Measurements from ENCODE around the gene SNX27. TPM values are rescaled to one million over a fixed set of nuclear protein-coding genes. Genes with fewer than 3 reads are reported as not detected.
"Not testable (repeated sequence)": the region's sequence is repeated elsewhere in the genome, so short reads cannot be mapped to it uniquely, and the experiment has no call there.

The SNX27 gene
- total RNA-seq, 6 experiments from 2014 or later: 29.2 to 31.8 (median 31.0) TPM

DNA sequence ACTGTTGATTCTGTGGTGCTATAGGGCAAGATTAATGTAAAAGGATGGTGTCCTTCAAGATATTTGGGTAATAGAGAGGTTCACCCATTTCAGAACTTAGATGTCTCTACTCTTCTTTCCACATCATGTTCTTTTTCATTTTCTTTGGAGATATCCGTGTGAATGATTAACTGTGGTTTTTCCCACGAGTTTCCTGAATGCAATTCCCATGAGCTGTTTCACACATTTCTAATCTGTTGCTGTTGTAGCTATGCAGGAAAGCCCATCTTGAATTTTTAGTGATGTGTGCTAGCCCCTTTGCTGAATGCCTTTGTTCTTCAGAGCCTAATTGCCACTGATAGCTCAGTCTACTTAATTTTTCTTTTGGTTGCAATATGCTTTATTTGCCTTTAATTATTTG is 27.6 kb downstream of the SNX27 start:
- no peaks in the 10 kb centered on the region for H3K9me3 Mint-ChIP-seq
- H3K4me3 Mint-ChIP-seq: no peak overlapping the region
- peak; percentile 38 for DNase-seq
- H3K4me1 Mint-ChIP-seq (ENCODE audit: low read depth): peaks cover 42% of the 10 kb centered on the region
- H3K27me3 Mint-ChIP-seq (ENCODE audit: insufficient read depth): no peaks in the 10 kb centered on the region
- TF ChIP-seq, protein P1, sequence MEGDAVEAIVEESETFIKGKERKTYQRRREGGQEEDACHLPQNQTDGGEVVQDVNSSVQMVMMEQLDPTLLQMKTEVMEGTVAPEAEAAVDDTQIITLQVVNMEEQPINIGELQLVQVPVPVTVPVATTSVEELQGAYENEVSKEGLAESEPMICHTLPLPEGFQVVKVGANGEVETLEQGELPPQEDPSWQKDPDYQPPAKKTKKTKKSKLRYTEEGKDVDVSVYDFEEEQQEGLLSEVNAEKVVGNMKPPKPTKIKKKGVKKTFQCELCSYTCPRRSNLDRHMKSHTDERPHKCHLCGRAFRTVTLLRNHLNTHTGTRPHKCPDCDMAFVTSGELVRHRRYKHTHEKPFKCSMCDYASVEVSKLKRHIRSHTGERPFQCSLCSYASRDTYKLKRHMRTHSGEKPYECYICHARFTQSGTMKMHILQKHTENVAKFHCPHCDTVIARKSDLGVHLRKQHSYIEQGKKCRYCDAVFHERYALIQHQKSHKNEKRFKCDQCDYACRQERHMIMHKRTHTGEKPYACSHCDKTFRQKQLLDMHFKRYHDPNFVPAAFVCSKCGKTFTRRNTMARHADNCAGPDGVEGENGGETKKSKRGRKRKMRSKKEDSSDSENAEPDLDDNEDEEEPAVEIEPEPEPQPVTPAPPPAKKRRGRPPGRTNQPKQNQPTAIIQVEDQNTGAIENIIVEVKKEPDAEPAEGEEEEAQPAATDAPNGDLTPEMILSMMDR (IDR thresholded peaks at IDR 0.05): no peak
- peaks cover 13% of the 10 kb centered on the region for H3K36me3 Mint-ChIP-seq (ENCODE audit: low read depth)
- H3K27ac Mint-ChIP-seq: peak overlapping the region; percentile 47

DNA sequence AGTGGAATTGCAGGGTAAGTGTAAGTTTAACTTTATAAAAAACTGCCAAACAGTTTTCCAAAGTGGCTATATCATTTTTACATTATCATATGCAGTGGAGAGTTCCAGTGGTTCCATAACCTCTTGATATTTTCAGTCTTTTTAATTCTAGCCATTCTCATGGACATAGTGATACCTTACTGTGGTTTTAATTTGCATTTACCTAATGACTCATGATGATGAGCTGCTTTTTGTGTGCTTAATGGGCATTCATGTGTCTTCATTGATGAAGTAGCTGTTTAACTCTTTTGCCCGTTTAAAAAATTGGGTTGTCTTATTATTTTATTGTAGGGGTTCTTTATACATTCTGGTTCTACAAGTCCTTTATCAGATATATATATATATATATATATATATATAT is 29.4 kb downstream of the SNX27 start:
- peaks cover 36% of the 10 kb centered on the region for H3K4me1 Mint-ChIP-seq (ENCODE audit: low read depth)
- H3K36me3 Mint-ChIP-seq (ENCODE audit: low read depth): peaks cover 13% of the 10 kb centered on the region
- H3K27me3 Mint-ChIP-seq (ENCODE audit: insufficient read depth): no peaks in the 10 kb centered on the region
- H3K27ac Mint-ChIP-seq: no peak overlapping the region
- DNase-seq: no peak
- no peaks in the 10 kb centered on the region for H3K9me3 Mint-ChIP-seq
- no peak overlapping the region for H3K4me3 Mint-ChIP-seq
- TF ChIP-seq, protein P1 (IDR thresholded peaks at IDR 0.05): no peak

DNA sequence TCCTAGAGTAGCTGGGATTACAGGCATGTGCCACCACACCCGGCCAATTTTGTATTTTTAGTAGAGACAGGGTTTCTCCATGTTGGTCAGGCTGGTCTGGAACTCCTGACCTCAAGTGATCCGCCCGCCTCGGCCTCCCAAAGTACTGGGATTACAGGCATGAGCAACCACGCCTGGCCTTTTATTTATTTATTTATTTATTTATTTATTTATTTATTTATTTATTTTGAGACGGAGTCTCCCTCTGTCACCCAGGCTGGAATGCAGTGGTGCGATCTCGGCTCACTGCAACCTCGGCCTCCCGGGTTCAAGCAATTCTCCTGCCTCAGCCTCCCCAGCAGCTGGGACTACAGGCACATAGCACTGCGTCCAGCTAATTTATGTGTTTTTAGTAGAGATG is 31.2 kb downstream of the SNX27 start:
- H3K4me3 Mint-ChIP-seq; DNase-seq; H3K27ac Mint-ChIP-seq; H3K9me3 Mint-ChIP-seq; H3K27me3 Mint-ChIP-seq (ENCODE audit: insufficient read depth): not testable (repeated sequence)
- peaks cover 13% of the 10 kb centered on the region for H3K36me3 Mint-ChIP-seq (ENCODE audit: low read depth)
- peaks cover 28% of the 10 kb centered on the region for H3K4me1 Mint-ChIP-seq (ENCODE audit: low read depth)

DNA sequence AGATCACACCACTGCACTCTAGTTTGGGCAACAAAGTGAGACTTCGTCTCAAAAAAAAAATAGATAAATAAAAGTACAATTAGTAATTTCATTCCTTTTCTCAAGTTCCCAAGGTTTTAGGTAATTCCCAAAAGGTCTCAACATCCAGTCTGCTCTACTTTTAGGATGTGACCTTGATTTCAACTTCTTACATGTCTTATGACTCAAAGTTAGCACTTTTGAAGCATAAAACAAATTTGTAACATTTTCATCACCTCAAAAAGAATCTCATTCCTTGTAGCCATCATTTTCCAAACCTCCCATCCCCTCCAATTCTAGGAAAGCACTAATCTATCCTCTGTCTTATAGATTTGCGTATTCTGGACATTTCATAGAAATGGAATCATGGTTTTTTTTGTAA is 32.2 kb downstream of the SNX27 start:
- DNase-seq: no peak
- no peaks in the 10 kb centered on the region for H3K27me3 Mint-ChIP-seq (ENCODE audit: insufficient read depth)
- TF ChIP-seq, protein P1 (IDR thresholded peaks at IDR 0.05): no peak
- H3K4me1 Mint-ChIP-seq (ENCODE audit: low read depth): peaks cover 23% of the 10 kb centered on the region
- H3K4me3 Mint-ChIP-seq: no peak overlapping the region
- peaks cover 13% of the 10 kb centered on the region for H3K36me3 Mint-ChIP-seq (ENCODE audit: low read depth)
- no peak overlapping the region for H3K27ac Mint-ChIP-seq
- no peaks in the 10 kb centered on the region for H3K9me3 Mint-ChIP-seq

DNA sequence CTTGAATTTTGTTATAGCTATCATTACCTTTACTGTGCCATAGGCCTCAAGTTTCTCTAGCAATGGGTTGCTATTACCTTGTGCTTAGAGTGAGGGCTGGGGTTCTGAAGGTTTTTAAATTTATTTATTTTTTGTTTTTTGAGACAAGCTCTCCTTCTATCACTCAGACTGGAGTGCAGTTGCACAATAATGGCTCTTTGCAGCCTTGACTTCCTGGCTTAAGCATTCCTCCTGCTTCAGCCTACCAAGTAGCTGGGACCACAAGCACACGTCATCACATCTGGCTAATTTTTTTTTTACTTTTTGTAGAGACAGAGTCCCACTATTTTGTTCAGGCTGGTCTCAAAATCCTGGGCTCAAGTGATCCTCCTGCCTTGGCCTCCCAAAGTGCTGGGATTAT is 41.5 kb downstream of the SNX27 start:
- H3K4me1 Mint-ChIP-seq (ENCODE audit: low read depth): peaks cover 5% of the 10 kb centered on the region; the same call in 1 of the 2 replicates
- DNase-seq: peak; percentile 52
- TF ChIP-seq, protein P1 (IDR thresholded peaks at IDR 0.05): no peak
- no peak overlapping the region for H3K4me3 Mint-ChIP-seq
- H3K36me3 Mint-ChIP-seq (ENCODE audit: low read depth): no peaks in the 10 kb centered on the region; the same call in none of the 2 replicates
- peak overlapping the region; percentile 38 for H3K27ac Mint-ChIP-seq
- H3K27me3 Mint-ChIP-seq (ENCODE audit: insufficient read depth): no peaks in the 10 kb centered on the region
- no peaks in the 10 kb centered on the region for H3K9me3 Mint-ChIP-seq

DNA sequence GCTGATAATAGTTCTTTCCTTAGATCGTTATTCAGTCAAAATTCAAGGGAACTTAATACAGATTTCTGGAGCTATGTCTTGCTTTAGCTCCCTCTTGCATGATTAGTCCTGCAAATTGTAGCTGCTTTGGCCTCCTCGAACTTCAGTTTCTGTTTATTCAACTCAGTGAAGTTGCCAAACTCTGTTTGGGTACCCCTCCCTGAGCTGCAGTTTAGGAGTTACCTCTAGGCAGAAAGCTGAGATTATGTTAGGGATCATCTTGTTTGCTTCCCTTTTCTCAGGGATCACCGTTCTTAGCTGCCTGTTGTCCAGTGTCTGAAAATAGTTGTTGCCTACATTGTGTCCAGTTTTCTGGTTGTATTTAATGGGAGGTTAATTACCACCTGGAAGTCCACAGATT is 43.5 kb downstream of the SNX27 start:
- H3K4me3 Mint-ChIP-seq: no peak overlapping the region
- H3K27me3 Mint-ChIP-seq (ENCODE audit: insufficient read depth): no peaks in the 10 kb centered on the region
- peaks cover 5% of the 10 kb centered on the region; the same call in 1 of the 2 replicates for H3K4me1 Mint-ChIP-seq (ENCODE audit: low read depth)
- TF ChIP-seq, protein P1 (IDR thresholded peaks at IDR 0.05): no peak
- no peaks in the 10 kb centered on the region; the same call in none of the 2 replicates for H3K36me3 Mint-ChIP-seq (ENCODE audit: low read depth)
- no peak for DNase-seq
- H3K27ac Mint-ChIP-seq: no peak overlapping the region
- H3K9me3 Mint-ChIP-seq: no peaks in the 10 kb centered on the region

All from HFFc6 (cell line).